ENCODE results near the gene MLLT6.
A peak's percentile ranks its signal among the peaks of the same experiment; 100 is the strongest.

The MLLT6 gene

DNA sequence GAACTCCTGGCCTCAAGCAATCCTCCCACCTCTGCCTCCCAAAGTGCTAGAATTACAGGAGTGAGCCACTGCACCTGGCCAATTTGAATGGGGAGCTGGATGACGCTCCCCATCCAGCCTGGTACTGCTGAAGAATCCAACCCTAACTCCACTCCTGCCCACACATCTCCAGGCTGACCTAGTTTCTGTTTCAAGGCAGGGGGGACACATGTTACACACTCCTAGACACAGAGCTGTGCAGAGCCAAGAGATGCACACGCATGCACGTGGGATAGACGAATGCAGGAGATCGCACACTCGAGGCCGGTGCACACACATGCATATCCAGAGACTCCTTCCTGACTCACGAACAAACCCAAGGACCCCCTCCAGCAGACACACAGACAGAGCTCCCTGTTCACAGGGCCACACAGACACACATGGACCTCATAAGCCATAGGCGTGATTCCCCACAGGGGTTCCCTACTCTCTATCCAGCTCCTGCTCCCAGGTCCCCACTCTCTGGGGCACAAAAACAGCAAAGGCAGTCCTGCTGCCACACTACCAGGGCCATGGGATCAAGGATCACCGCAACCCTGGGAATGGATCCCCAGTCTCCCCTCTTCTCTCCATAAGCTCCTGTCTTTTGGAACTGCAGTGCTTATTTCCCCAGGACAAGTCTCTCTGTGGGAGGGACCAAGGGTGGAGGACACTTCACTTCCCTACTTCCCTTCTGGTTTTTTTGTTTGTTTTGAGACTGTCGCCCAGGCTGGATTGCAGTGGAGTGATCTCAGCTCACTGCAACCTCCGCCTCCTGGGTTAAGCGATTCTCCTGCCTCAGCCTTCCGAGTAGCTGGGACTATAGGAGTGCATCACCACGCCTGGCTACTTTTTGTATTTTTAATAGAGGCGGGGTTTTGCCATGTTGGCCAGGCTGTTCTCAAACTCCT, 44.7 kb upstream of the MLLT6 start:
- TF ChIP-seq, protein P1, sequence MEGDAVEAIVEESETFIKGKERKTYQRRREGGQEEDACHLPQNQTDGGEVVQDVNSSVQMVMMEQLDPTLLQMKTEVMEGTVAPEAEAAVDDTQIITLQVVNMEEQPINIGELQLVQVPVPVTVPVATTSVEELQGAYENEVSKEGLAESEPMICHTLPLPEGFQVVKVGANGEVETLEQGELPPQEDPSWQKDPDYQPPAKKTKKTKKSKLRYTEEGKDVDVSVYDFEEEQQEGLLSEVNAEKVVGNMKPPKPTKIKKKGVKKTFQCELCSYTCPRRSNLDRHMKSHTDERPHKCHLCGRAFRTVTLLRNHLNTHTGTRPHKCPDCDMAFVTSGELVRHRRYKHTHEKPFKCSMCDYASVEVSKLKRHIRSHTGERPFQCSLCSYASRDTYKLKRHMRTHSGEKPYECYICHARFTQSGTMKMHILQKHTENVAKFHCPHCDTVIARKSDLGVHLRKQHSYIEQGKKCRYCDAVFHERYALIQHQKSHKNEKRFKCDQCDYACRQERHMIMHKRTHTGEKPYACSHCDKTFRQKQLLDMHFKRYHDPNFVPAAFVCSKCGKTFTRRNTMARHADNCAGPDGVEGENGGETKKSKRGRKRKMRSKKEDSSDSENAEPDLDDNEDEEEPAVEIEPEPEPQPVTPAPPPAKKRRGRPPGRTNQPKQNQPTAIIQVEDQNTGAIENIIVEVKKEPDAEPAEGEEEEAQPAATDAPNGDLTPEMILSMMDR (IDR thresholded peaks at IDR 0.05; ENCODE audit: low read depth, low read length, missing control alignments), result no peak
- H3K4me3 ChIP-seq (ENCODE audit: low read depth, low read length), result no peak overlapping the region
- DNase-seq (ENCODE audit: low read depth), result no peak

GRCh38 chr17:38663125-38663751, 41.8 kb upstream of the MLLT6 start:
- no peak overlapping the region for H3K4me3 ChIP-seq (ENCODE audit: low read depth, low read length)
- no peak for DNase-seq (ENCODE audit: low read depth)
- TF ChIP-seq, protein P1 (IDR thresholded peaks at IDR 0.05; ENCODE audit: low read depth, low read length, missing control alignments), result peak; percentile 93

GRCh38 chr17:38663964-38664644, 41.0 kb upstream of the MLLT6 start:
- no peak for DNase-seq (ENCODE audit: low read depth)
- TF ChIP-seq, protein P1 (IDR thresholded peaks at IDR 0.05; ENCODE audit: low read depth, low read length, missing control alignments), result no peak
- no peak overlapping the region for H3K4me3 ChIP-seq (ENCODE audit: low read depth, low read length)

- TF ChIP-seq, protein P1 (IDR thresholded peaks at IDR 0.05; ENCODE audit: low read depth, low read length, missing control alignments), result peak; percentile 100
- H3K4me3 ChIP-seq (ENCODE audit: low read depth, low read length), result no peak overlapping the region
- no peak for DNase-seq (ENCODE audit: low read depth)
Measured at GRCh38 chr17:38667099-38667786, 37.8 kb upstream of the MLLT6 start.

DNA sequence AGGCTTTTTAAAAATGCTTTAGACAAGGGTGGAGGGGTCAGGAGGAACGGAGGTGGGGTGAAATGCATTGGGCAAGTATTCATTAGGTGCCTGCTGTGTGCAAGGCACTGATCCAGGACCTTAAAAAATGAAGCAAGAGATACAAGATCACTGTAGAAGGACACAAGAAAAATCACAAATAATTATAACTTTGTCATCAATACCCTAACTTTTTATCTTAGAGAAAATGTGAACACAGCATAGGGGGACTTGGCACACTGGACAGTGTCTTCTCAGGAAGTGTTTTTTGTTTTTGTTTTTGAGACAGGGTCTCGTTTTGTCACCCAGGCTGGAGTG, 37.3 kb upstream of the MLLT6 start:
- TF ChIP-seq, protein P1 (IDR thresholded peaks at IDR 0.05; ENCODE audit: low read depth, low read length, missing control alignments), result no peak
- H3K4me3 ChIP-seq (ENCODE audit: low read depth, low read length), result no peak overlapping the region
- no peak for DNase-seq (ENCODE audit: low read depth)

GRCh38 chr17:38669520-38669919, 35.6 kb upstream of the MLLT6 start:
- TF ChIP-seq, protein P1 (IDR thresholded peaks at IDR 0.05; ENCODE audit: low read depth, low read length, missing control alignments), result no peak
- DNase-seq (ENCODE audit: low read depth), result no peak
- H3K4me3 ChIP-seq (ENCODE audit: low read depth, low read length), result no peak overlapping the region
